ENCODE data around the gene PARP8. TPM values are rescaled to one million over a fixed set of nuclear protein-coding genes. Genes with fewer than 3 reads are reported as not detected.

PARP8 gene
- total RNA-seq, 1 experiment from 2014 or later, result 23.2 TPM

DNA sequence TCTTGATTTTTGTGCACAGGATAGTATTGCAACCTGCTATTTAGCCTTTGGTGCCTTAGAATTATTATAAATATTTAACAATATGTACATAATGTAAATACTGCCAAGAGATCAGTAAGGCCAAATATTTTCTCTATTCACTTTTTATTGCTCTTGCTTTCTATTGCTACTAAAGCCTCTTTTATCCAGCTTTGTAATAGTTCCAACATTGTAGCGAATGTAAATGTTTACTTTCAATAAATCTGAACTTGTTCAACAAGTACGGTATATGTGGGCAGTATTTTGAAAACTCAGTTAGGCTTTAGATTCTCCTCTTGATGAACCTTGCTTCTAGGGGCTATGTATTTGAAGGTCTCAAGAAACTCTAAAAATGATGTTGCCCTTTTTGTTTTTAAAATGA, 179.8 kb downstream of the PARP8 start (continued):
- TF ChIP-seq ARID4B (CRISPR knock-in tag; IDR thresholded peaks at IDR 0.05; ENCODE audit: borderline replicate concordance), result no peak

DNA sequence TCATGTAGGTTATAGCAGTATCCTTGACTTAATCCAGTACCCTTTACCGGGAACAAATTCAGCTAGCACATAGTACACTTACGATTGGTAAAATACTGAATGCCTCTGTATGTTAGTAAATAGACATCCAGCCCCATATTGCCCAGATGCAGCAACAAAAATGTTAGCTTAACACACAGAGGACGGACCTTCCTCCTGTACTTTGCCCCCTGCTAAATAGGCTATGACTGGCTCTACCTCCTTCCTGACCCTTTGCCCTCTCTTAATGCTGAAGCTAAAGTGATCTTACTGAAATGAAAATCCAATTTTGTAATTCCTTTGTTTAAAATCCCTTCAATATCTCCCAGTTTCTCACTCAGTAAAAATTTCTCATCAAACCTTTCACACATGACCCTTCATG, 183.1 kb downstream of the PARP8 start:
- Mint-ChIP-seq H3K27me3 (ENCODE audit: low read depth) (no peaks in the 10 kb centered on the region), H3K36me3 (no peaks in the 10 kb centered on the region), H3K4me3 (no peak overlapping the region), H3K4me1 (no peaks in the 10 kb centered on the region), H3K27ac (no peak overlapping the region), H3K9me3 (no peaks in the 10 kb centered on the region)
- ChIA-PET POLR2A (no interaction called here), CTCF (no interaction called here)
- no peak for DNase-seq (ENCODE audit: low spot score)
- ATAC-seq, result no peak; the same call in 1 of the 2 replicates
- TF ChIP-seq RELA (CRISPR knock-in tag; IDR thresholded peaks at IDR 0.05; ENCODE audit: borderline replicate concordance) (no peak), ZBTB21 (CRISPR knock-in tag; IDR thresholded peaks at IDR 0.05; ENCODE audit: borderline replicate concordance) (no peak), E2F1 (CRISPR knock-in tag; IDR thresholded peaks at IDR 0.05) (no peak), GABPB1 (CRISPR knock-in tag; IDR thresholded peaks at IDR 0.05) (no peak), NFE2L1 (CRISPR knock-in tag; IDR thresholded peaks at IDR 0.05) (no peak), NR1H2 (CRISPR knock-in tag; IDR thresholded peaks at IDR 0.05) (no peak), JUN (CRISPR knock-in tag; IDR thresholded peaks at IDR 0.05) (no peak), ZNF416 (CRISPR knock-in tag; IDR thresholded peaks at IDR 0.05) (no peak), MXD4 (CRISPR knock-in tag; IDR thresholded peaks at IDR 0.05; ENCODE audit: borderline replicate concordance) (no peak), ZNF138 (CRISPR knock-in tag; conservative IDR thresholded peaks at IDR 0.05) (no peak)
- TF ChIP-seq, protein P1, sequence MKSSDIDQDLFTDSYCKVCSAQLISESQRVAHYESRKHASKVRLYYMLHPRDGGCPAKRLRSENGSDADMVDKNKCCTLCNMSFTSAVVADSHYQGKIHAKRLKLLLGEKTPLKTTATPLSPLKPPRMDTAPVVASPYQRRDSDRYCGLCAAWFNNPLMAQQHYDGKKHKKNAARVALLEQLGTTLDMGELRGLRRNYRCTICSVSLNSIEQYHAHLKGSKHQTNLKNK (CRISPR knock-in tag; IDR thresholded peaks at IDR 0.05), result no peak

DNA sequence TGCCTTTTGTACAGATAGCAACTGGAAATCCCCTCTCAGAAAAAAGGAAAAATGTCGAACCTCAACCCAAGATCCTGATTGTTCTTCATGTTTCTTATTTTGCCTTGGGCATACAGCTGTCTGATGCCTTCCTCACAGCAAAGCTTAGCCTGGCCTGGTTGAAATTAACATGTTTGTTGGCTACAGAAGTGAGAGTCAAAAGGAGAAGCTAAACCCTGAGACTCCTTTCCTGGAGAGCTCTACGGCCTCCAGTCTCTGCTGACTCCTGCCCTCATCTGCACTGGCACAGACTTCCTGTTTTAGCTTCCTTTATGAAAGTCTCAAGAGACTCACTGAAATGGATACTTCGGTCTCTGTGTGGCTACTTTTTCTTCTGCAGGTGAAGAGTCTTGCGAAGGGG, 186.7 kb downstream of the PARP8 start:
- H3K4me3 Mint-ChIP-seq, result no peak overlapping the region
- ChIA-PET POLR2A (no interaction called here), CTCF (no interaction called here)
- no peak overlapping the region for H3K27ac Mint-ChIP-seq
- H3K27me3 Mint-ChIP-seq (ENCODE audit: low read depth), result no peaks in the 10 kb centered on the region
- no peaks in the 10 kb centered on the region for H3K4me1 Mint-ChIP-seq
- no peaks in the 10 kb centered on the region for H3K36me3 Mint-ChIP-seq
- H3K9me3 Mint-ChIP-seq, result no peaks in the 10 kb centered on the region
- DNase-seq (ENCODE audit: low spot score), result no peak
- no peak for ATAC-seq
- TF ChIP-seq JUN (CRISPR knock-in tag; IDR thresholded peaks at IDR 0.05) (no peak), FOXP1 (CRISPR knock-in tag; IDR thresholded peaks at IDR 0.05; ENCODE audit: borderline replicate concordance) (no peak), TEAD1 (CRISPR knock-in tag; IDR thresholded peaks at IDR 0.05) (no peak), RELA (CRISPR knock-in tag; IDR thresholded peaks at IDR 0.05; ENCODE audit: borderline replicate concordance) (no peak), SP1 (CRISPR knock-in tag; conservative IDR thresholded peaks at IDR 0.05) (no peak), NR1H2 (CRISPR knock-in tag; IDR thresholded peaks at IDR 0.05) (no peak), JAZF1 (CRISPR knock-in tag; IDR thresholded peaks at IDR 0.05) (no peak), ATF2 (CRISPR knock-in tag; IDR thresholded peaks at IDR 0.05; ENCODE audit: borderline replicate concordance, low read depth) (no peak)
- TF ChIP-seq, protein P2, sequence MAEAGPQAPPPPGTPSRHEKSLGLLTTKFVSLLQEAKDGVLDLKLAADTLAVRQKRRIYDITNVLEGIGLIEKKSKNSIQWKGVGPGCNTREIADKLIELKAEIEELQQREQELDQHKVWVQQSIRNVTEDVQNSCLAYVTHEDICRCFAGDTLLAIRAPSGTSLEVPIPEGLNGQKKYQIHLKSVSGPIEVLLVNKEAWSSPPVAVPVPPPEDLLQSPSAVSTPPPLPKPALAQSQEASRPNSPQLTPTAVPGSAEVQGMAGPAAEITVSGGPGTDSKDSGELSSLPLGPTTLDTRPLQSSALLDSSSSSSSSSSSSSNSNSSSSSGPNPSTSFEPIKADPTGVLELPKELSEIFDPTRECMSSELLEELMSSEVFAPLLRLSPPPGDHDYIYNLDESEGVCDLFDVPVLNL (CRISPR knock-in tag; IDR thresholded peaks at IDR 0.05; ENCODE audit: borderline replicate concordance, low read depth), result no peak
- TF ChIP-seq, protein P3, sequence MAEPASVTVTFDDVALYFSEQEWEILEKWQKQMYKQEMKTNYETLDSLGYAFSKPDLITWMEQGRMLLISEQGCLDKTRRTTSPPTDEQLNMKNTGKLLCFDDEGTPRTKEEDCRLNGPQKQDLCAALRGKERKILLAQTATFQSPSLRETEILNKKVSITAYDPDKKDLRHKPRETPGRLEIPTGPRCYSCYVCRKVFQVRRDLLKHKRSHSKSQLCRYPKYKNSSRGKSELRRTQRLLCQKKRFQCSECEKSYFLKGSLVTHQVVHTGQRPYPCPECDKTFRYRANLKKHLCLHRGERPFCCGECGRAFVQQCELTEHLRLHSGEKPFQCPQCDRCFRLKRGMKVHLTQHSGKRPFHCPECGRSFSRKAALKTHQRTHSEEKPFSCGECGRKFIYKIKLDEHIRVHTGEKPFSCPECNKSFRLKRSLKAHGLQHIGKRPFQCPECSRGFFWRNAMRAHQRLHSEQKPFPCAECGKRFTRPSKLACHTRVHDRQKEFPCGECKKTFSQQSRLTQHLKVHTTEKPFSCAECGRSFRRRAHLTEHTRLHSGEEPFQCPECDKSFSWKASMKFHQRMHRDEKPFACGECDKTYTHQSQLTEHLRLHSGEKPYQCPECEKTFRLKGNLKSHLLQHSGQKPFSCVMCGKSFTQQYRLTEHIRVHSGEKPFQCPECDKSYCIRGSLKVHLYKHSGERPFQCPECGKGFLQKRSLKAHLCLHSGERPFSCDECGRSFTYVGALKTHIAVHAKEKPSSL (CRISPR knock-in tag; conservative IDR thresholded peaks at IDR 0.05), result no peak
- TF ChIP-seq, protein P4, sequence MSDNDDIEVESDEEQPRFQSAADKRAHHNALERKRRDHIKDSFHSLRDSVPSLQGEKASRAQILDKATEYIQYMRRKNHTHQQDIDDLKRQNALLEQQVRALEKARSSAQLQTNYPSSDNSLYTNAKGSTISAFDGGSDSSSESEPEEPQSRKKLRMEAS (CRISPR knock-in tag; IDR thresholded peaks at IDR 0.05), result no peak
- TF ChIP-seq, protein P5, sequence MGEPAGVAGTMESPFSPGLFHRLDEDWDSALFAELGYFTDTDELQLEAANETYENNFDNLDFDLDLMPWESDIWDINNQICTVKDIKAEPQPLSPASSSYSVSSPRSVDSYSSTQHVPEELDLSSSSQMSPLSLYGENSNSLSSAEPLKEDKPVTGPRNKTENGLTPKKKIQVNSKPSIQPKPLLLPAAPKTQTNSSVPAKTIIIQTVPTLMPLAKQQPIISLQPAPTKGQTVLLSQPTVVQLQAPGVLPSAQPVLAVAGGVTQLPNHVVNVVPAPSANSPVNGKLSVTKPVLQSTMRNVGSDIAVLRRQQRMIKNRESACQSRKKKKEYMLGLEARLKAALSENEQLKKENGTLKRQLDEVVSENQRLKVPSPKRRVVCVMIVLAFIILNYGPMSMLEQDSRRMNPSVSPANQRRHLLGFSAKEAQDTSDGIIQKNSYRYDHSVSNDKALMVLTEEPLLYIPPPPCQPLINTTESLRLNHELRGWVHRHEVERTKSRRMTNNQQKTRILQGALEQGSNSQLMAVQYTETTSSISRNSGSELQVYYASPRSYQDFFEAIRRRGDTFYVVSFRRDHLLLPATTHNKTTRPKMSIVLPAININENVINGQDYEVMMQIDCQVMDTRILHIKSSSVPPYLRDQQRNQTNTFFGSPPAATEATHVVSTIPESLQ (CRISPR knock-in tag; IDR thresholded peaks at IDR 0.05), result no peak

Data from WTC11 (cell line).